ENCODE results near the gene ETS1.

Gene ETS1

GRCh38 chr11:128483211-128483788, 104.1 kb downstream of the ETS1 start:
- TF ChIP-seq CTCF (IDR thresholded peaks at IDR 0.05; ENCODE audit: control insufficient read depth, insufficient read depth, low read depth, low read length, missing control alignments), result no peak
- H3K4me3 ChIP-seq (ENCODE audit: control insufficient read depth, low read depth, low read length), result no peak overlapping the region
- no peak for DNase-seq (ENCODE audit: low read depth)

DNA sequence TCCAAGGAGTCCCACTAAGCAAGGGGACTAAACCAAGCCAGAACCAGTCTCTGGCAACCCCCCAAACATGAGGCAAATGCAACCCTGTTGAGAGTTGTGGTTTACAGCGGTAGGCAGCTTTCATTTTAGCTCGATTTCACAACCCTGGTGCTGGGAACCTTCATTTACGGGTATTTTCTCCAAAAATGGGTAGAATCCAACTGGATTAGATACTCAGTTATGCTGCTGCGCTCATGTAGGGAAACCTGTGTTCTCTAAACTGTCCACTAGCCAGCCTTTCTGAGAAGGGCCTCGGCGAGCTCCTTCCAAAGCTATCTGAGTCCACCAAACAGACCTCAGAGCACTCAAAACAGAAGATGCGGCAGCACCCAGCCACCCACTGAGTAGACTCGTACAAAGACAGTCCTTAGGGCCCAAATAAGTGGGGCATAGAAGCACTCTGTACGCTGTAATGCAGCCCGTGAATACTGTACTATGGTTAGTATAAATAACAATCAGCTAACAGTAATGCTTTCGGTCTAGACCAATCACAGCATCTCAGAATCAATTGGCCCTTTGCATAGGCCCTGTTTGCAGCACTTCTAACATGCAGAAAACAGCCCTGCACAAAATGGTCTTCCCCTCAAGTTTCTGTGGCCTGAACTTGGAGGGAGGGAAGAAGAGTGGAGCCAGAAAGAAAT, 104.7 kb downstream of the ETS1 start:
- peak; percentile 93 for DNase-seq (ENCODE audit: low read depth)
- no peak for TF ChIP-seq CTCF (IDR thresholded peaks at IDR 0.05; ENCODE audit: control insufficient read depth, insufficient read depth, low read depth, low read length, missing control alignments)
- no peak overlapping the region for H3K4me3 ChIP-seq (ENCODE audit: control insufficient read depth, low read depth, low read length)

DNA sequence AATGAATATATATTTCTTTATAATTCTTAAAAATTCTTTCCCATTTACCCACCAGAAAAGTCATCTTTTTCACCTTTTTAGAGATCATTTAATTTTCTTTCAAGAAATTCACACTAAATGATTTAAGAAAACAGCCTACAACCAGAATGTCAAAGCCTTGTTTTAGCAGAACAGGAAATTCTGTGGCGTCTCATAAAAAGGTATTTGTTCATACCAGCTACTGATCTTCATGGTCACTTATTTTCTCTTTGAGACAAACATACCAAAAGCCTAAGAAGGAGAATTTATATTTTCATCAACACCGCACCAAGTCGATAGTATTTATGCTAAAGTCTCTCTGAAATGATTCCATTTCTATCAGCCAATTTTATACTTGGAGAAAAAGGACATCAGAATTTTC, 105.3 kb downstream of the ETS1 start:
- no peak for TF ChIP-seq CTCF (IDR thresholded peaks at IDR 0.05; ENCODE audit: control insufficient read depth, insufficient read depth, low read depth, low read length, missing control alignments)
- DNase-seq (ENCODE audit: low read depth), result no peak
- no peak overlapping the region for H3K4me3 ChIP-seq (ENCODE audit: control insufficient read depth, low read depth, low read length)

DNA sequence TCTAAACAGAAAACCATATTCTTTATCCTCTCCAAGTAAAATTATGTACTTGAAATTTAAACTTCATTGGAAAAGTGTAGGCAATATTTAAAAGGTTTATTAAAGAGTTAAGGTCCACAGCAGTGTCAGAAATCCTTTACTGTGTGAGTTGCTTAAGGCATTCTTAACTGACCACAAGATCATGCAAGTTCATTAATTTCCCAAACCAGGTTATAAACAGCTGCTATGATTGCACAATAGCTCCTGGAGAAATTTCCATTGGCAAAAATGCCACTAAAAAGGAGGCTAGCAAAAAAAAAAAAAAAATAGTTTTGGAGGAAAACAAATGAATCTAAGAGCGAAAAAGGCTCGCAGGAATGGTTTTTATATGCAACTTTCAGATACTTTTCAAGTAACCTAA, 106.2 kb downstream of the ETS1 start:
- no peak for TF ChIP-seq CTCF (IDR thresholded peaks at IDR 0.05; ENCODE audit: control insufficient read depth, insufficient read depth, low read depth, low read length, missing control alignments)
- no peak overlapping the region for H3K4me3 ChIP-seq (ENCODE audit: control insufficient read depth, low read depth, low read length)
- peak; percentile 92 for DNase-seq (ENCODE audit: low read depth)

DNA sequence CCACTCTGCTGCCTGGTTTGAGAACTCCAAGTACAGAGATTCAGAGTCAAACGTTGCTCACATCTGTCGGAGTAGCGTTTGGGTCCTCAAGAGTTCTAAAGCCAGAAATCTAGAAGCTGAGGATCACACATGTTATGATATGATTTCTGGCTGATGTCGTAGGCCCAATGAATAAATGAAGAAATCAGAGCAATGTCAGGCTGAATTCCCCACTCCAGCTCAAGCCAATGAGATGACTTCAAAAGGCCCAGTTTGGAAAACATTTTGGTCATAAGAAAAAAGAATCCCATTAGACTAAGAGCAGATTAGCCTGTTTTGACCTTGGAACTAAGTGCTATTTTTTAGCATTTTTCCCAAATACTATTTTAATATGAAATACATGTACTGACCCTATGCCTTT, 106.7 kb downstream of the ETS1 start:
- H3K4me3 ChIP-seq (ENCODE audit: control insufficient read depth, low read depth, low read length), result no peak overlapping the region
- DNase-seq (ENCODE audit: low read depth), result no peak
- no peak for TF ChIP-seq CTCF (IDR thresholded peaks at IDR 0.05; ENCODE audit: control insufficient read depth, insufficient read depth, low read depth, low read length, missing control alignments)

- no peak for TF ChIP-seq CTCF (IDR thresholded peaks at IDR 0.05; ENCODE audit: control insufficient read depth, insufficient read depth, low read depth, low read length, missing control alignments)
- DNase-seq (ENCODE audit: low read depth), result no peak
- H3K4me3 ChIP-seq (ENCODE audit: control insufficient read depth, low read depth, low read length), result no peak overlapping the region
Observed at GRCh38 chr11:128480066-128480465, 107.3 kb downstream of the ETS1 start.
